ENCODE results near the gene POLR2J. TPM values are rescaled to one million over a fixed set of nuclear protein-coding genes. Genes with fewer than 3 reads are reported as not detected.

The POLR2J gene
- total and polyA plus RNA-seq, 2 experiments from 2014 or later = 32.2 to 167 TPM

GRCh38 chr7:102456327-102456726, 22.4 kb downstream of the POLR2J start:
- H3K36me3 ChIP-seq (ENCODE audit: insufficient read depth) = peaks cover 7% of the 10 kb centered on the region; the same call in 1 of the 2 replicates
- H2AFZ ChIP-seq = no peak overlapping the region
- Mint-ChIP-seq H3K4me1 (peaks cover 3% of the 10 kb centered on the region; the same call in 1 of the 3 replicates), H3K27ac (no peak overlapping the region), H3K27me3 (ENCODE audit: insufficient read depth, low read depth, poor library complexity) (peaks cover 6% of the 10 kb centered on the region), H3K4me3 (no peak overlapping the region), H3K36me3 (ENCODE audit: low read depth) (peaks cover 25% of the 10 kb centered on the region), H3K9me3 (no peaks in the 10 kb centered on the region)
- no peaks in the 10 kb centered on the region for H3F3A ChIP-seq (replicated peaks; ENCODE audit: low read depth)
- no peaks in the 10 kb centered on the region for H3K9me2 ChIP-seq (ENCODE audit: insufficient read depth)
- H3K27ac ChIP-seq (ENCODE audit: low read depth) = no peak overlapping the region
- DNase-seq (ENCODE audit: low spot score) (no peak), ATAC-seq (no peak)
- no peaks in the 10 kb centered on the region for H3K27me3 ChIP-seq (ENCODE audit: insufficient read depth)
- H3K4me2 ChIP-seq = no peak overlapping the region
- no peak overlapping the region for H3K4me3 ChIP-seq
- TF ChIP-seq REST (IDR thresholded peaks at IDR 0.05; ENCODE audit: unreplicated experiment) (no peak), NANOG (IDR thresholded peaks at IDR 0.05; ENCODE audit: borderline replicate concordance) (no peak), ETS1 (IDR thresholded peaks at IDR 0.05) (no peak), ZNF462 (CRISPR knock-in tag; IDR thresholded peaks at IDR 0.05) (no peak), CTCF (conservative IDR thresholded peaks at IDR 0.05; ENCODE audit: low read depth in 2 of 2) (no peak), ZNF331 (CRISPR knock-in tag; IDR thresholded peaks at IDR 0.05; ENCODE audit: low read depth) (no peak), POLR2AphosphoS5 (IDR thresholded peaks at IDR 0.05; ENCODE audit: low read depth) (no peak), EZH2phosphoT487 (IDR thresholded peaks at IDR 0.05; ENCODE audit: unreplicated experiment) (no peak), STAT1 (IDR thresholded peaks at IDR 0.05; ENCODE audit: unreplicated experiment) (no peak), JUNB (IDR thresholded peaks at IDR 0.05; ENCODE audit: unreplicated experiment) (no peak), ZNF114 (CRISPR knock-in tag; IDR thresholded peaks at IDR 0.05) (no peak), CREB1 (CRISPR knock-in tag; IDR thresholded peaks at IDR 0.05; ENCODE audit: low read depth) (no peak), EZH2 (IDR thresholded peaks at IDR 0.05; ENCODE audit: low read depth, unreplicated experiment) (no peak)
- H3K4me1 ChIP-seq (ENCODE audit: insufficient read depth) = no peaks in the 10 kb centered on the region
- no peaks in the 10 kb centered on the region for H3K79me2 ChIP-seq (replicated peaks; ENCODE audit: insufficient read depth)
- no peaks in the 10 kb centered on the region; the same call in 1 of the 2 replicates for H4K20me1 ChIP-seq (replicated peaks; ENCODE audit: insufficient read depth)
